ENCODE measurements around the gene WDR5. TPM values are rescaled to one million over a fixed set of nuclear protein-coding genes. Genes with fewer than 3 reads are reported as not detected.
"Not testable (repeated sequence)": the region's sequence is repeated elsewhere in the genome, so short reads cannot be mapped to it uniquely, and the experiment has no call there.

Gene WDR5
- 10 to 100 TPM; 43.6 to 47.8 TPM for total RNA-seq

GRCh38 chr9:134135343-134136117, at the start of gene WDR5:
Gene WDR5 (plus strand): TSS chr9:134136082. CDS start chr9:134139878, 3,796 bp downstream.
- ATAC-seq (peak; percentile 80), DNase-seq (peak; percentile 92)
- ChIA-PET POLR2A (interaction anchor here (0.6 to 1.9 kb wide), 10 partner anchors 9 to 243 kb away, joined by 3 to 21 read pairs (median 4); partner anchors contain the start of gene RNU6ATAC), CTCF (interaction anchor here (0.7 to 1.3 kb wide), 7 partner anchors 11 to 140 kb away, joined by 3 to 11 read pairs (median 4); partner anchors contain the start of gene RNU6ATAC)
- Mint-ChIP-seq H3K27ac (peak within 1 kb of the TSS; percentile 92), H3K27me3 (ENCODE audit: low read depth) (no peaks in the 10 kb centered on the region), H3K36me3 (ENCODE audit: low read depth) (peaks cover 21% of the 10 kb centered on the region), H3K9me3 (ENCODE audit: insufficient read depth) (no peaks in the 10 kb centered on the region), H3K4me3 (peak within 1 kb of the TSS; percentile 98), H3K4me1 (ENCODE audit: low read depth) (peaks cover 31% of the 10 kb centered on the region)

- ChIA-PET CTCF (no interaction called here), POLR2A (no interaction called here)
- no peaks in the 10 kb centered on the region for H3K9me3 Mint-ChIP-seq (ENCODE audit: insufficient read depth)
- no peak overlapping the region for H3K4me3 Mint-ChIP-seq
- DNase-seq (no peak), ATAC-seq (no peak)
- H3K27me3 Mint-ChIP-seq (ENCODE audit: low read depth), result peaks cover 9% of the 10 kb centered on the region
- H3K27ac Mint-ChIP-seq, result no peak overlapping the region
- H3K36me3 Mint-ChIP-seq (ENCODE audit: low read depth), result no peaks in the 10 kb centered on the region
- H3K4me1 Mint-ChIP-seq (ENCODE audit: low read depth), result no peaks in the 10 kb centered on the region
These were observed 47.7 kb upstream of the WDR5 start for GRCh38 chr9:134088063-134088725.

DNA sequence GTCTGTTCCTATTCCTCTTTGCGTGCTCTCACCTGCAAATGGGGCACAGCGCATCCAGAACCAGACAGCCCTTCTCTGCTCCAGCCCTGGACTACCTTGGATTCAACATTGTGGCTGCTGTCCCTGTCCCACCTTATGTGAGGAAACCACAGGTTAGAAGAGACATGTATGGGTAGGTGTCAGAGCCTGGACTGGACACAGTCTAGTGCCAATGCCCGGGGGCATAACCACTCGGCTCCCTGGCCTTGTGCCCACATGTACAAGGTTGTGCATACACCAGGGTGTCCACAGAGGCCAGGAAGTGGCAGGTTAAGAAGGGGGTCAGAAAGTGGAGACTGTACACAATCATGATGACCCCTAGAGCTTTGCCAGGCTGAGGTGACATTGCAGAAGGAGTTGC, 45.9 kb upstream of the WDR5 start:
- POLR2A ChIA-PET, result no interaction called here
- CTCF ChIA-PET, result no interaction called here
- no peaks in the 10 kb centered on the region for H3K9me3 Mint-ChIP-seq (ENCODE audit: insufficient read depth)
- DNase-seq (no peak), ATAC-seq (no peak)
- no peaks in the 10 kb centered on the region for H3K36me3 Mint-ChIP-seq (ENCODE audit: low read depth)
- H3K4me1 Mint-ChIP-seq (ENCODE audit: low read depth), result no peaks in the 10 kb centered on the region
- peaks cover 15% of the 10 kb centered on the region for H3K27me3 Mint-ChIP-seq (ENCODE audit: low read depth)
- no peak overlapping the region for H3K27ac Mint-ChIP-seq
- H3K4me3 Mint-ChIP-seq, result no peak overlapping the region

GRCh38 chr9:134099123-134099761, 36.6 kb upstream of the WDR5 start:
- peaks cover 3% of the 10 kb centered on the region for H3K4me1 Mint-ChIP-seq (ENCODE audit: low read depth)
- H3K27ac Mint-ChIP-seq, result no peak overlapping the region
- H3K27me3 Mint-ChIP-seq (ENCODE audit: low read depth), result peaks cover 1% of the 10 kb centered on the region
- no peaks in the 10 kb centered on the region for H3K36me3 Mint-ChIP-seq (ENCODE audit: low read depth)
- no peaks in the 10 kb centered on the region for H3K9me3 Mint-ChIP-seq (ENCODE audit: insufficient read depth)
- ATAC-seq (peak; percentile 88), DNase-seq (peak; percentile 71)
- H3K4me3 Mint-ChIP-seq, result no peak overlapping the region
- ChIA-PET POLR2A (no interaction called here), CTCF (interaction anchor here (1.0 to 1.5 kb wide), 6 partner anchors 38 to 316 kb away, joined by 3 to 5 read pairs (median 4); no protein-coding TSS in a partner anchor)

GRCh38 chr9:134100040-134100439, 35.8 kb upstream of the WDR5 start:
- DNase-seq, result no peak
- Mint-ChIP-seq H3K27ac (no peak overlapping the region), H3K4me3 (no peak overlapping the region), H3K9me3 (ENCODE audit: insufficient read depth) (no peaks in the 10 kb centered on the region), H3K27me3 (ENCODE audit: low read depth) (no peaks in the 10 kb centered on the region), H3K36me3 (ENCODE audit: low read depth) (no peaks in the 10 kb centered on the region), H3K4me1 (ENCODE audit: low read depth) (peaks cover 3% of the 10 kb centered on the region)
- ChIA-PET POLR2A (no interaction called here), CTCF (interaction anchor here (1.2 kb wide), 1 partner anchor 106 kb away, joined by 4 read pairs; no protein-coding TSS in a partner anchor)
- no peak for ATAC-seq

- CTCF ChIA-PET; ATAC-seq; DNase-seq; POLR2A ChIA-PET; H3K36me3 Mint-ChIP-seq (ENCODE audit: low read depth); H3K4me1 Mint-ChIP-seq (ENCODE audit: low read depth); H3K27me3 Mint-ChIP-seq (ENCODE audit: low read depth); H3K27ac Mint-ChIP-seq; H3K9me3 Mint-ChIP-seq (ENCODE audit: insufficient read depth); H3K4me3 Mint-ChIP-seq: not testable (repeated sequence)
These were observed 34.7 kb upstream of the WDR5 start for GRCh38 chr9:134101133-134101532.

GRCh38 chr9:134101623-134102149, 34.2 kb upstream of the WDR5 start:
- no peak overlapping the region for H3K4me3 Mint-ChIP-seq
- peaks cover 3% of the 10 kb centered on the region for H3K4me1 Mint-ChIP-seq (ENCODE audit: low read depth)
- H3K9me3 Mint-ChIP-seq (ENCODE audit: insufficient read depth), result no peaks in the 10 kb centered on the region
- POLR2A ChIA-PET, result no interaction called here
- no peaks in the 10 kb centered on the region for H3K27me3 Mint-ChIP-seq (ENCODE audit: low read depth)
- H3K36me3 Mint-ChIP-seq (ENCODE audit: low read depth), result no peaks in the 10 kb centered on the region
- DNase-seq, result no peak
- no peak overlapping the region for H3K27ac Mint-ChIP-seq
- CTCF ChIA-PET, result no interaction called here
- no peak for ATAC-seq

DNA sequence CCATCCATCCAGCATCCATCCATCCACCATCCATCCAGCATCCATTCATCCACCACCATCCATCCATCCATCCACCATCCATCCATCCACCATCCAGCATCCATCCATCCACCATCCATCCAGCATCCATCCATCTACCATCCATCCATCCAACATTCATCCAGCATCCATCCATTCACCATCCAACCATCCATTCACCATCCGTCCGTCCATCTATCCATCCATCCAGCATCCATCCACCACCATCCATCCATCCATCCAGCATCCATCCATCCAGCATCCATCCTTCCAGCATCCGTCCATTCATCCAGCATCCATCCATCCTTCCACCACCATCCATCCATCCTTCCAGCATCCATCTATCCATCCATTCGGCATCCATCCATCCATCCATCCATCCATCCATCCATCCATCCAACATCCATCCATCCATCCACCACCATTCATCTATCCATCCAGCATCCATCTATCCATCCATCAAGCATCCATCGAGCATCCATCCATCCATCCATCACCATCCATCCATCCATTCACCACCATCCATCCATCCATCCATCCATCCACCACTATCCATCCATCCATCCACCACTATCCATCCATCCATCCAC, 32.4 kb upstream of the WDR5 start:
- Mint-ChIP-seq H3K36me3 (ENCODE audit: low read depth) (no peaks in the 10 kb centered on the region), H3K4me3 (no peak overlapping the region), H3K27me3 (ENCODE audit: low read depth) (no peaks in the 10 kb centered on the region), H3K4me1 (ENCODE audit: low read depth) (peaks cover 3% of the 10 kb centered on the region), H3K9me3 (ENCODE audit: insufficient read depth) (no peaks in the 10 kb centered on the region), H3K27ac (no peak overlapping the region)
- ChIA-PET CTCF (no interaction called here), POLR2A (no interaction called here)
- no peak for ATAC-seq
- no peak for DNase-seq

- Mint-ChIP-seq H3K36me3 (ENCODE audit: low read depth) (no peaks in the 10 kb centered on the region), H3K27me3 (ENCODE audit: low read depth) (no peaks in the 10 kb centered on the region), H3K9me3 (ENCODE audit: insufficient read depth) (no peaks in the 10 kb centered on the region), H3K4me1 (ENCODE audit: low read depth) (no peaks in the 10 kb centered on the region), H3K27ac (no peak overlapping the region), H3K4me3 (no peak overlapping the region)
- ATAC-seq (no peak), DNase-seq (no peak)
- POLR2A ChIA-PET, result no interaction called here
- CTCF ChIA-PET, result no interaction called here
These were observed 24.8 kb upstream of the WDR5 start for GRCh38 chr9:134111064-134111463.

- H3K9me3 Mint-ChIP-seq (ENCODE audit: insufficient read depth), result no peaks in the 10 kb centered on the region
- no peaks in the 10 kb centered on the region for H3K27me3 Mint-ChIP-seq (ENCODE audit: low read depth)
- H3K4me1 Mint-ChIP-seq (ENCODE audit: low read depth), result no peaks in the 10 kb centered on the region
- no peak overlapping the region for H3K4me3 Mint-ChIP-seq
- POLR2A ChIA-PET, result no interaction called here
- no peaks in the 10 kb centered on the region for H3K36me3 Mint-ChIP-seq (ENCODE audit: low read depth)
- no peak overlapping the region for H3K27ac Mint-ChIP-seq
- ATAC-seq, result no peak
- no peak for DNase-seq
- CTCF ChIA-PET, result no interaction called here
These were observed 23.3 kb upstream of the WDR5 start for GRCh38 chr9:134112561-134112960.

GRCh38 chr9:134118972-134119371, 16.9 kb upstream of the WDR5 start:
- H3K4me1 Mint-ChIP-seq (ENCODE audit: low read depth); POLR2A ChIA-PET; H3K9me3 Mint-ChIP-seq (ENCODE audit: insufficient read depth); H3K4me3 Mint-ChIP-seq; H3K36me3 Mint-ChIP-seq (ENCODE audit: low read depth); DNase-seq; H3K27ac Mint-ChIP-seq; CTCF ChIA-PET; ATAC-seq; H3K27me3 Mint-ChIP-seq (ENCODE audit: low read depth): not testable (repeated sequence)
